MCF 10A (cell line): ENCODE data around the gene OR52L1. TPM values are rescaled to one million over a fixed set of nuclear protein-coding genes. Genes with fewer than 3 reads are reported as not detected.

Experiments
- BruUV-seq: library from RNA; stranded (reverse); fragments of 400-500 nt; replicated peaks from 2 replicates; lab custom pipeline; 2021; lab: Mats Ljungman, UMichigan
- CTCF ChIA-PET: fragments of 300-600 bp; sonication (Branson Sonifier 250); formaldehyde crosslinking; extraction: SDS; loops from one replicate; lab custom pipeline; 2021; ENCODE audit warnings: antibody characterized with exemption, inconsistent platforms; lab: Yijun Ruan, JAX
- POLR2A ChIA-PET: fragments of 300-600, 350-650 bp; sonication (Branson Sonifier 250); formaldehyde crosslinking; extraction: SDS; loops from one replicate; lab custom pipeline; 2020; ENCODE audit warnings: antibody characterized with exemption, inconsistent platforms; lab: Yijun Ruan, JAX
- DNase-seq: peaks from one replicate; pipeline ENCODE4 v3.0.0-alpha.2; 2018; ENCODE audit not compliant: unreplicated experiment
- H3K27ac Mint-ChIP-seq: one replicate; pipeline ENCODE4 v1.8.0; 2022; ENCODE audit warnings: mild to moderate bottlenecking, low read depth, mixed read lengths; ENCODE audit not compliant: unreplicated experiment
- H3K27me3 Mint-ChIP-seq: one replicate; pipeline ENCODE4 v1.8.0; 2022; ENCODE audit warnings: mixed read lengths; ENCODE audit not compliant: insufficient read depth, unreplicated experiment
- H3K36me3 Mint-ChIP-seq: one replicate; pipeline ENCODE4 v1.8.0; 2022; ENCODE audit warnings: mild to moderate bottlenecking, moderate library complexity, mixed read lengths; ENCODE audit not compliant: insufficient read depth, unreplicated experiment
- H3K4me1 Mint-ChIP-seq: one replicate; pipeline ENCODE4 v1.8.0; 2022; ENCODE audit warnings: mixed read lengths; ENCODE audit not compliant: insufficient read depth, unreplicated experiment
- H3K4me3 Mint-ChIP-seq: one replicate; pipeline ENCODE4 v1.8.0; 2022; ENCODE audit warnings: mild to moderate bottlenecking, moderate library complexity, mixed read lengths; ENCODE audit not compliant: unreplicated experiment
- H3K9me3 Mint-ChIP-seq: one replicate; pipeline ENCODE4 v1.8.0; 2022; ENCODE audit warnings: mixed read lengths; ENCODE audit not compliant: unreplicated experiment
- CTCF ChIP-seq: fragments of 200-600 bp; IDR thresholded peaks from one replicate; pipeline ENCODE4 v1.8.0; 2022; ENCODE audit warnings: antibody characterized with exemption, mild to moderate bottlenecking; ENCODE audit not compliant: unreplicated experiment
- intact Hi-C: fragments of 100-400 bp; cut with micrococcal nuclease; formaldehyde crosslinking; loops from 2 replicates; pipeline ENCODE4 v1.14.1; 2022
- total RNA-seq: library from RNA; stranded (reverse); gene quantifications from 2 replicates; pipeline ENCODE4 v1.2.3, GENCODE V29; 2022

The OR52L1 gene
- total RNA-seq, 1 experiment from 2014 or later, result not detected

- ChIA-PET CTCF (interaction anchor here (0.5 to 9.8 kb wide), 32 partner anchors 9 to 478 kb away, joined by 3 to 135 read pairs (median 5); partner anchors contain the start of genes CAVIN3 and OR56A4), POLR2A (interaction anchor here (1.0 kb wide), 1 partner anchor 339 kb away, joined by 4 read pairs; no protein-coding TSS in a partner anchor)
- TF ChIP-seq CTCF, result peak; percentile 56
- H3K9me3 Mint-ChIP-seq, result no peaks in the 10 kb centered on the region
- intact Hi-C loops, result loop anchor here (1.0 kb wide), 4 partner anchors 275 to 340 kb away; no protein-coding TSS in a partner anchor
- H3K36me3 Mint-ChIP-seq, result no peaks in the 10 kb centered on the region
- DNase-seq, result peak; percentile 61
- H3K4me3 Mint-ChIP-seq, result no peak overlapping the region
- BruUV-seq, result no TSS peak
- no peaks in the 10 kb centered on the region for H3K4me1 Mint-ChIP-seq
- no peak overlapping the region for H3K27ac Mint-ChIP-seq
- peaks cover 33% of the 10 kb centered on the region for H3K27me3 Mint-ChIP-seq
These were observed 36.2 kb upstream of the OR52L1 start for GRCh38 chr11:6022956-6023355.

DNA sequence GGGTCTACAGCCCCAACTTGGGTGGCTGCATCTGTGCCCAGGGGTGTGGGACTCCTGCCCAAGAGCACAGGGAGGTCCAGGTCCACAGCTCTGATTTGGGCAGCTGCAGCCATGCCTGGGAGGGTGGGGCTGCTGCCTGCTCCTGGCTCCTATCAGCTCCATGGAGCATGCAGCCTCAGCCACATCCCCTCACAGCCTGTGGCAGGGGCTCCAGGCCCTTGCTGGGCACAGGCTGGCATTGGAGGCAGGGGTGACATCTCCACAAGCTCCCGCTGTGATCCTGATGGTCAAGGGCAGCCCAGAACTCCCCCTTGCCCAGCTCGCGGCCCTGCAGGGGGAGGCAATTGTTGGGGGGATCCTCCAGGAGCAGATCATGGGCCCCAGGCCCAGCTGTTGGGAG lies 26.3 kb upstream of the OR52L1 start:
- Mint-ChIP-seq H3K27ac (no peak overlapping the region), H3K4me3 (no peak overlapping the region), H3K9me3 (no peaks in the 10 kb centered on the region), H3K27me3 (peaks cover 25% of the 10 kb centered on the region), H3K4me1 (no peaks in the 10 kb centered on the region), H3K36me3 (no peaks in the 10 kb centered on the region)
- POLR2A ChIA-PET, result no interaction called here
- CTCF ChIA-PET, result interaction anchor here (0.8 to 3.0 kb wide), 3 partner anchors 11 to 350 kb away, joined by 4 to 16 read pairs (median 12); no protein-coding TSS in a partner anchor
- no peak for DNase-seq
- BruUV-seq, result no TSS peak
- intact Hi-C loops, result no loop called here
- no peak for TF ChIP-seq CTCF

DNA sequence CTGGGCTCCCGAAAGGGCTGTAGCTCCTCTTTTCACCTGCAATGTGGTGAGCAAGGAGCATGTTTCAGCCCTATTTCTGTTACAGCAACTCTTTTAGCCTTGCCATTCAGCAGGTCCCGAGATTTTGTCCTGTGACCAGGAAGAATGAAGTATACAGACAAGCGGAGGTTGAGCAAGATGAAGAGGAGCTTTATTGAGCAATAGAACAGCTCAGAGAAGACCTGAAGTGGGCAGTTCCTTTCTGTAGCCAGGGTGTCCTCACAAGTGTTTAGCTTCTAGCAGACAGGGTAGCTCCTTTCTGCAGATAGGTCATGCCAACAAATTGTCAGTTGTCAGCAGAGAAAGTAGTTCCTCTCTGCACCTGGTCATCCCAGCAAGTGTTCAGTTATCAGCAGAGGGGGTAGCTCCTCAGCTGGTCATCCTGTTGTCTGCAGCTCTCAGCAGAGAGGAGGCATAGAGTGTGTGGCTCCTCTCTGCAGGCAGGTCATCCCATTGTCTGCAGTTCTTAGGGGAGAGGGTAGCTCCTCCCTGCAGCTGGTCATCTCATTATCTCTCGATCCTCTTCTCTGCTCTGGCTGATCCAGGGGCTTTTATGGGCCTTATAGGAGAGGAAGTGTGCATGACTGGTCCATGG lies 25.4 kb upstream of the OR52L1 start:
- H3K27ac Mint-ChIP-seq, result no peak overlapping the region
- H3K27me3 Mint-ChIP-seq, result peaks cover 30% of the 10 kb centered on the region
- CTCF ChIA-PET, result interaction anchor here (0.5 to 3.0 kb wide), 9 partner anchors 10 to 351 kb away, joined by 3 to 16 read pairs (median 3); no protein-coding TSS in a partner anchor
- intact Hi-C loops, result no loop called here
- TF ChIP-seq CTCF, result no peak
- no peak overlapping the region for H3K4me3 Mint-ChIP-seq
- no peaks in the 10 kb centered on the region for H3K36me3 Mint-ChIP-seq
- H3K9me3 Mint-ChIP-seq, result no peaks in the 10 kb centered on the region
- peak; percentile 5 for DNase-seq
- no peaks in the 10 kb centered on the region for H3K4me1 Mint-ChIP-seq
- POLR2A ChIA-PET, result no interaction called here
- BruUV-seq, result no TSS peak

DNA sequence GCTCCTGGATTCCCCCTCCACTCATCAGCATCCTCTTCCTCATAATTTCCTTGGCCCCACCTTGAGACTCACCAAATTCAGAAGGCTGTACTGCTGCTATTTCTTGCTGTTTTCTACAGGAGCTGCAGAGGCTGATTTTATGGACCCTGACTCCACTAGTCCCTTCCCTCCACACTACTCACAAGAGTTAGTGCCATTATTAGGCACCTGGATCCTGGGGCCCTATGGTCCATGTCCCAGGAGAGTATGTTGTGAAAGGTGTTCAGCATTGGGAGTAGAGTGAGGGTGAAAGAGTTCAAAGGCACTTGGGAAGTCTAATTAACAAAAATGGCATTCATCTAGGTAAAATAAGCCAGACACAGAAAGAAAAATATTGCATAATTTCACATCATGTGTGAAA lies 20.1 kb upstream of the OR52L1 start, which contains the start of gene OR56A4:
Gene OR56A4 (minus strand): TSS at position 101 of the 400 bp plus-strand sequence. CDS start 3,954 bp downstream, outside the sequence.
- ChIA-PET CTCF (interaction anchor here (0.9 kb wide), 2 partner anchors 17 to 372 kb away, joined by 3 read pairs; no protein-coding TSS in a partner anchor), POLR2A (no interaction called here)
- Mint-ChIP-seq H3K27ac (no peak within 1 kb of the TSS), H3K36me3 (no peaks in the 10 kb centered on the region), H3K27me3 (peaks cover 67% of the 10 kb centered on the region), H3K4me3 (no peak within 1 kb of the TSS), H3K4me1 (no peaks in the 10 kb centered on the region), H3K9me3 (no peaks in the 10 kb centered on the region)
- TF ChIP-seq CTCF, result no peak
- DNase-seq, result no peak
- intact Hi-C loops, result no loop called here
- BruUV-seq, result no TSS peak
